ENCODE data around the gene CASP10.
A peak's percentile ranks its signal among the peaks of the same experiment; 100 is the strongest.

Gene CASP10

GRCh38 chr2:201219328-201220096, 36.6 kb downstream of the CASP10 start:
- no peak overlapping the region for H3K27ac Mint-ChIP-seq
- DNase-seq (no peak), ATAC-seq (replicated peaks) (no peak)
- no peak overlapping the region for H3K4me3 Mint-ChIP-seq
- no peaks in the 10 kb centered on the region for H3K27me3 Mint-ChIP-seq
- peaks cover 7 to 9% of the 10 kb centered on the region in 2 donors for H3K4me1 Mint-ChIP-seq (ENCODE audit: low read depth in 2 of 2)
- H3K36me3 Mint-ChIP-seq (ENCODE audit: insufficient read depth) = peaks cover 19% of the 10 kb centered on the region
- H3K9me3 Mint-ChIP-seq = no peaks in the 10 kb centered on the region

GRCh38 chr2:201220102-201220570, 37.2 kb downstream of the CASP10 start:
- Mint-ChIP-seq H3K36me3 (ENCODE audit: insufficient read depth) (peaks cover 19% of the 10 kb centered on the region), H3K4me3 (no peak overlapping the region), H3K27me3 (no peaks in the 10 kb centered on the region), H3K4me1 (ENCODE audit: low read depth in 2 of 2) (peaks cover 7 to 9% of the 10 kb centered on the region in 2 donors), H3K9me3 (no peaks in the 10 kb centered on the region), H3K27ac (peak overlapping the region in 1 of 2 donors; percentile 26)
- ATAC-seq (replicated peaks) (no peak), DNase-seq (no peak)

GRCh38 chr2:201223089-201224073, 40.4 kb downstream of the CASP10 start:
- Mint-ChIP-seq H3K36me3 (ENCODE audit: insufficient read depth) (peaks cover 15% of the 10 kb centered on the region), H3K4me1 (ENCODE audit: low read depth in 2 of 2) (peaks cover 2 to 7% of the 10 kb centered on the region in 2 donors), H3K27ac (peak overlapping the region; percentile 63 to 76), H3K9me3 (no peaks in the 10 kb centered on the region), H3K4me3 (no peak overlapping the region), H3K27me3 (no peaks in the 10 kb centered on the region)
- DNase-seq (no peak), ATAC-seq (replicated peaks) (no peak)

GRCh38 chr2:201228271-201228911, 45.5 kb downstream of the CASP10 start:
- H3K4me1 Mint-ChIP-seq (ENCODE audit: low read depth in 2 of 2) = peaks cover 16 to 21% of the 10 kb centered on the region in 2 donors
- H3K27ac Mint-ChIP-seq = peak overlapping the region in 1 of 2 donors; percentile 41
- peak overlapping the region in 1 of 2 donors; percentile 33 for H3K4me3 Mint-ChIP-seq
- ATAC-seq (replicated peaks) (no peak), DNase-seq (no peak)
- peaks cover 5% of the 10 kb centered on the region for H3K36me3 Mint-ChIP-seq (ENCODE audit: insufficient read depth)
- no peaks in the 10 kb centered on the region for H3K27me3 Mint-ChIP-seq
- H3K9me3 Mint-ChIP-seq = no peaks in the 10 kb centered on the region

GRCh38 chr2:201228912-201229290, 46.0 kb downstream of the CASP10 start:
- Mint-ChIP-seq H3K36me3 (ENCODE audit: insufficient read depth) (peaks cover 5% of the 10 kb centered on the region), H3K4me3 (peak overlapping the region in 1 of 2 donors; percentile 33), H3K4me1 (ENCODE audit: low read depth in 2 of 2) (peaks cover 16 to 23% of the 10 kb centered on the region in 2 donors), H3K27ac (peak overlapping the region in 1 of 2 donors; percentile 41), H3K27me3 (no peaks in the 10 kb centered on the region), H3K9me3 (no peaks in the 10 kb centered on the region)
- ATAC-seq (replicated peaks) (no peak), DNase-seq (no peak)

GRCh38 chr2:201231781-201232466, 49.0 kb downstream of the CASP10 start:
- Mint-ChIP-seq H3K4me3 (peak overlapping the region; percentile 94 to 95), H3K4me1 (ENCODE audit: low read depth in 2 of 2) (peaks cover 23 to 40% of the 10 kb centered on the region in 2 donors), H3K9me3 (no peaks in the 10 kb centered on the region), H3K27me3 (no peaks in the 10 kb centered on the region), H3K27ac (peak overlapping the region; percentile 95), H3K36me3 (ENCODE audit: insufficient read depth) (peaks cover 16% of the 10 kb centered on the region)
- DNase-seq = peak; percentile 89 to 94 (median 90)
- ATAC-seq (replicated peaks) = peak; percentile 61

- ATAC-seq (replicated peaks) (no peak), DNase-seq (no peak)
- Mint-ChIP-seq H3K27ac (peak overlapping the region; percentile 95), H3K4me3 (peak overlapping the region; percentile 94 to 95), H3K9me3 (no peaks in the 10 kb centered on the region), H3K27me3 (no peaks in the 10 kb centered on the region), H3K36me3 (ENCODE audit: insufficient read depth) (peaks cover 21% of the 10 kb centered on the region), H3K4me1 (ENCODE audit: low read depth in 2 of 2) (peaks cover 24 to 44% of the 10 kb centered on the region in 2 donors)
These were observed 49.5 kb downstream of the CASP10 start for GRCh38 chr2:201232467-201232815.

- ATAC-seq (replicated peaks) (peak; percentile 91), DNase-seq (peak; percentile 73 to 80 (median 77))
- H3K27ac Mint-ChIP-seq = peak overlapping the region; percentile 95
- peak overlapping the region; percentile 94 to 95 for H3K4me3 Mint-ChIP-seq
- no peaks in the 10 kb centered on the region for H3K9me3 Mint-ChIP-seq
- H3K4me1 Mint-ChIP-seq (ENCODE audit: low read depth in 2 of 2) = peaks cover 29 to 48% of the 10 kb centered on the region in 2 donors
- peaks cover 24% of the 10 kb centered on the region for H3K36me3 Mint-ChIP-seq (ENCODE audit: insufficient read depth)
- no peaks in the 10 kb centered on the region for H3K27me3 Mint-ChIP-seq
These were observed 50.4 kb downstream of the CASP10 start for GRCh38 chr2:201233192-201233811.

GRCh38 chr2:201233812-201234662, 51.1 kb downstream of the CASP10 start:
- peak overlapping the region; percentile 94 to 95 for H3K4me3 Mint-ChIP-seq
- no peaks in the 10 kb centered on the region for H3K9me3 Mint-ChIP-seq
- ATAC-seq (replicated peaks) (no peak), DNase-seq (peak in 1 of 3 experiments; percentile 6)
- peaks cover 26 to 46% of the 10 kb centered on the region in 2 donors for H3K4me1 Mint-ChIP-seq (ENCODE audit: low read depth in 2 of 2)
- H3K27ac Mint-ChIP-seq = peak overlapping the region; percentile 95
- peaks cover 24% of the 10 kb centered on the region for H3K36me3 Mint-ChIP-seq (ENCODE audit: insufficient read depth)
- H3K27me3 Mint-ChIP-seq = no peaks in the 10 kb centered on the region

- Mint-ChIP-seq H3K4me3 (peak overlapping the region; percentile 94 to 95), H3K27me3 (no peaks in the 10 kb centered on the region), H3K4me1 (ENCODE audit: low read depth in 2 of 2) (peaks cover 29 to 51% of the 10 kb centered on the region in 2 donors), H3K36me3 (ENCODE audit: insufficient read depth) (peaks cover 29% of the 10 kb centered on the region), H3K9me3 (no peaks in the 10 kb centered on the region), H3K27ac (peak overlapping the region; percentile 95)
- no peak for ATAC-seq (replicated peaks)
- no peak for DNase-seq
These were observed 51.8 kb downstream of the CASP10 start for GRCh38 chr2:201234663-201235135.

GRCh38 chr2:201235860-201236811, 53.2 kb downstream of the CASP10 start:
- peaks cover 37% of the 10 kb centered on the region for H3K36me3 Mint-ChIP-seq (ENCODE audit: insufficient read depth)
- DNase-seq (peak; percentile 60 to 71 (median 63)), ATAC-seq (replicated peaks) (peak; percentile 15)
- peak overlapping the region; percentile 94 to 95 for H3K4me3 Mint-ChIP-seq
- peak overlapping the region; percentile 95 for H3K27ac Mint-ChIP-seq
- peaks cover 35 to 59% of the 10 kb centered on the region in 2 donors for H3K4me1 Mint-ChIP-seq (ENCODE audit: low read depth in 2 of 2)
- no peaks in the 10 kb centered on the region for H3K27me3 Mint-ChIP-seq
- no peaks in the 10 kb centered on the region for H3K9me3 Mint-ChIP-seq

Measured in effector memory CD8-positive, alpha-beta T cell (primary cell).